Loucy (cell line): ENCODE results near the gene FURIN.

Experiments
- H2AFZ ChIP-seq: fragments of 200-600 bp; sonication (generic); 2 replicates; pipeline ENCODE4 v1.6.0; 2016; ENCODE audit warnings: antibody characterized with exemption, mild to moderate bottlenecking, low read length, moderate library complexity
- H3F3A ChIP-seq: fragments of 200-600 bp; 2 replicates; pipeline ENCODE4 v1.6.0; 2016; ENCODE audit warnings: antibody characterized with exemption, low read depth, mild to moderate bottlenecking
- H3K27me3 ChIP-seq: fragments of 200-600 bp; sonication (generic); 2 replicates; pipeline ENCODE4 v1.6.1; 2014; ENCODE audit warnings: low read length, mild to moderate bottlenecking; ENCODE audit not compliant: insufficient read depth, poor library complexity, severe bottlenecking
- H3K36me3 ChIP-seq: fragments of 200-600 bp; sonication (generic); 2 replicates; pipeline ENCODE4 v1.6.1; 2016; ENCODE audit warnings: low read length; ENCODE audit not compliant: insufficient read depth
- H3K4me1 ChIP-seq: fragments of 200-600 bp; sonication (generic); 2 replicates; pipeline ENCODE4 v1.5.1; 2014; ENCODE audit warnings: low read length, mild to moderate bottlenecking; ENCODE audit not compliant: insufficient read depth, poor library complexity, severe bottlenecking
- H3K4me2 ChIP-seq: fragments of 200-600 bp; sonication (generic); 2 replicates; pipeline ENCODE4 v1.6.0; 2014; ENCODE audit warnings: antibody characterized with exemption, low read length, low read depth, mild to moderate bottlenecking; ENCODE audit not compliant: poor library complexity, severe bottlenecking
- H3K4me3 ChIP-seq: fragments of 200-600 bp; sonication (generic); 2 replicates; pipeline ENCODE4 v1.5.1; 2014; ENCODE audit warnings: low read length, mild to moderate bottlenecking, mixed read lengths; ENCODE audit not compliant: poor library complexity, severe bottlenecking
- H3K79me2 ChIP-seq: fragments of 200-600 bp; sonication (generic); 2 replicates; pipeline ENCODE4 v1.6.1; 2014; ENCODE audit warnings: low read length; ENCODE audit not compliant: insufficient read depth
- H3K9ac ChIP-seq: fragments of 200-600 bp; sonication (generic); 2 replicates; pipeline ENCODE4 v1.6.0; 2014; ENCODE audit warnings: mild to moderate bottlenecking, low read depth, low read length, moderate library complexity; ENCODE audit not compliant: poor library complexity, severe bottlenecking
- H3K9me2 ChIP-seq: fragments of 200-600 bp; sonication (generic); replicated peaks from 2 replicates; pipeline ENCODE4 v1.6.1; 2016; ENCODE audit warnings: low read depth, low read length, mixed read lengths
- H3K9me3 ChIP-seq: fragments of 200-600 bp; sonication (generic); 2 replicates; pipeline ENCODE4 v1.6.1; 2014; ENCODE audit warnings: mild to moderate bottlenecking, antibody characterized with exemption, low read length, low read depth; ENCODE audit not compliant: insufficient read depth
- H4K20me1 ChIP-seq: fragments of 200-600 bp; sonication (generic); 2 replicates; pipeline ENCODE4 v1.6.0; 2014; ENCODE audit warnings: antibody characterized with exemption, low read length, mild to moderate bottlenecking; ENCODE audit not compliant: insufficient read depth, poor library complexity, severe bottlenecking
- EZH2phosphoT487 ChIP-seq: fragments of 200-600 bp; IDR thresholded peaks from 2 replicates; pipeline ENCODE4 v1.6.1; 2018; ENCODE audit warnings: antibody characterized with exemption, mild to moderate bottlenecking, moderate library complexity, borderline replicate concordance
- TF ChIP-seq, protein P1 (sequence below): fragments of 200-600 bp; sonication (generic); conservative IDR thresholded peaks from 2 replicates; pipeline ENCODE4 v1.5.1; 2014; ENCODE audit warnings: mild to moderate bottlenecking, antibody characterized with exemption, low read length

The FURIN gene

DNA sequence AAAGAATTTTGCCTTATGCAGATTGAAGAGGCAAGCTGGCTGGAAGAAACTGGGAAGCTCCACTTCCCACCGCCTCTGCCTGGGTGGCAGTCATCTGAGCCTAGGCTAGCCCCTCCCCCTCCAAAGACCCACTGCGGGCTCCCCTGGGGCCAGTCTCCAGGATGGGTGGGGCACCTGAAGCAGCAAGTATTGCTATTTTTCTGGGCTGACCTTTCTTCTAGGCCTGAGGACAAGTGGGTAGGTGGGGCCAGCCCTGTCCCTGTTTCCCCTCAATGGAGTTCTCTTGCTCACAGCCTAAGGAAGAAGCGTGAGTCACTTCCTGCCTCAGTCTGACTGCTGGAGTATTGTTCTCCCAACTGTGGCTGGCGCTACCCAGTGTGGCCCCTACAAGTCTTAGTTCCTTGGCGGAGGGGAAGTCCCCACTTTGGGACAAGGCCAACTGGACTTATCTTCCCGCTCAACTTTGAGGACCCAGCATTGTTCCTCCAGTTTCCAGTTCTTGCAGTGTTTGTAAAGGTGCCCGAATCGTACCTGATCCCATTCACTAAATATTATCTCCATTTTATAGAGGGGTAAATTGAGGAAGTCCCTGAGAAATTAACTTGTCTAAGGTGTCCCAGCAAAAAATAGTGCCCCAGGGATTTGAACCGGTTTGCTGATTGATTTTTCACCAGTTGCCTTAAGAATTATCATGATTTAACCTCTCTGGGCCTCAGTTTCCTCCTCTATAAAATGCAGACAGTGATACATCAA is 1.4 kb downstream of the FURIN start:
- H3K9ac ChIP-seq = peak overlapping the region; percentile 78
- peak overlapping the region; percentile 80 for H3K4me2 ChIP-seq
- H3K9me3 ChIP-seq = no peaks in the 10 kb centered on the region
- peaks cover 53% of the 10 kb centered on the region for H3K4me1 ChIP-seq
- peak overlapping the region; percentile 80 for H3K4me3 ChIP-seq
- peaks cover 10% of the 10 kb centered on the region for H4K20me1 ChIP-seq
- no peak overlapping the region for H2AFZ ChIP-seq
- no peak for TF ChIP-seq EZH2phosphoT487
- TF ChIP-seq, protein P1, sequence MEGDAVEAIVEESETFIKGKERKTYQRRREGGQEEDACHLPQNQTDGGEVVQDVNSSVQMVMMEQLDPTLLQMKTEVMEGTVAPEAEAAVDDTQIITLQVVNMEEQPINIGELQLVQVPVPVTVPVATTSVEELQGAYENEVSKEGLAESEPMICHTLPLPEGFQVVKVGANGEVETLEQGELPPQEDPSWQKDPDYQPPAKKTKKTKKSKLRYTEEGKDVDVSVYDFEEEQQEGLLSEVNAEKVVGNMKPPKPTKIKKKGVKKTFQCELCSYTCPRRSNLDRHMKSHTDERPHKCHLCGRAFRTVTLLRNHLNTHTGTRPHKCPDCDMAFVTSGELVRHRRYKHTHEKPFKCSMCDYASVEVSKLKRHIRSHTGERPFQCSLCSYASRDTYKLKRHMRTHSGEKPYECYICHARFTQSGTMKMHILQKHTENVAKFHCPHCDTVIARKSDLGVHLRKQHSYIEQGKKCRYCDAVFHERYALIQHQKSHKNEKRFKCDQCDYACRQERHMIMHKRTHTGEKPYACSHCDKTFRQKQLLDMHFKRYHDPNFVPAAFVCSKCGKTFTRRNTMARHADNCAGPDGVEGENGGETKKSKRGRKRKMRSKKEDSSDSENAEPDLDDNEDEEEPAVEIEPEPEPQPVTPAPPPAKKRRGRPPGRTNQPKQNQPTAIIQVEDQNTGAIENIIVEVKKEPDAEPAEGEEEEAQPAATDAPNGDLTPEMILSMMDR = no peak
- peaks cover 45% of the 10 kb centered on the region for H3K79me2 ChIP-seq
- H3F3A ChIP-seq = peaks cover 14% of the 10 kb centered on the region; the same call in 1 of the 2 replicates
- H3K36me3 ChIP-seq = no peaks in the 10 kb centered on the region
- H3K9me2 ChIP-seq = no peaks in the 10 kb centered on the region
- no peaks in the 10 kb centered on the region for H3K27me3 ChIP-seq

GRCh38 chr15:90870354-90871138 is 2.2 kb downstream of the FURIN start:
- TF ChIP-seq, protein P1 = no peak
- TF ChIP-seq EZH2phosphoT487 = no peak
- Histone ChIP-seq H3K9ac (peak overlapping the region; percentile 78), H3K9me3 (no peaks in the 10 kb centered on the region), H3K9me2 (no peaks in the 10 kb centered on the region), H3K4me2 (peak overlapping the region; percentile 80), H3F3A (peaks cover 14% of the 10 kb centered on the region; the same call in 1 of the 2 replicates), H3K27me3 (no peaks in the 10 kb centered on the region), H2AFZ (no peak overlapping the region; the same call in 1 of the 2 replicates), H3K4me1 (peaks cover 53% of the 10 kb centered on the region), H3K4me3 (peak overlapping the region; percentile 80), H4K20me1 (peaks cover 10% of the 10 kb centered on the region), H3K79me2 (peaks cover 52% of the 10 kb centered on the region), H3K36me3 (no peaks in the 10 kb centered on the region)

DNA sequence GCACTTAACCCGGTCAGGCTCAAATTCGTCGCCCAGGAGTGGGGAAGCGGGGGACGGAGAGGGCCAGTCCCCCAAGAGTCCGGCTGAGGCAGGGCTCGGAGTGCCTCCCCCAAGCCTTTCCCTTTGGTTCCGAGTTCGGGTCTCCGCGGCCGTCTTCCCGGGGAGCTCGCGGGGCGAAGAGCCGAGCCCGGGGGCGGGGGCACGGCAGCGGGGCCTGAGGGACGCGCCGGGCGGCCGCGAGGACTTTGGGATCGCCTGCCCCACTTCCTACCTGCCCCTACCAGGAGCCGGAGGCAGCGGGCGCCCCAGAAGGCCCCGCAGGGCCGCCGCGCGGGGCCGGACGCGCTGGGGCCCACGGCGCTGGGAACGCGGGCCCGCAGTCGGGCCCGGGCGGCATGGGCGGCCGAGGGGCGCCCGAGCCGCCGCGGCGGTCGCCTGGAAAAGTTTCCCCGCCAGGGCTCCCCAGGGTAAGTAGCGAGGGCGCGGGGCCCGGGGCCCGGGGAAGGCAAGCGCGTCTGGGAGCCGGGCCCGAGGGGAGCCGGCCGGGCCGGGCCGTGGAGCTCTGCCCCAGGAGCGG is 2.8 kb downstream of the FURIN start:
- H3F3A ChIP-seq = peaks cover 14% of the 10 kb centered on the region; the same call in 1 of the 2 replicates

More for the DNA sequence above, 2.8 kb downstream of the FURIN start:
- H3K4me3 ChIP-seq = peak overlapping the region; percentile 80
- peak overlapping the region; percentile 78 for H3K9ac ChIP-seq
- H3K36me3 ChIP-seq = peaks cover 1% of the 10 kb centered on the region; the same call in 1 of the 2 replicates
- peak overlapping the region; percentile 80 for H3K4me2 ChIP-seq
- H3K27me3 ChIP-seq = no peaks in the 10 kb centered on the region
- peaks cover 55% of the 10 kb centered on the region for H3K79me2 ChIP-seq
- TF ChIP-seq, protein P1 = no peak
- no peak for TF ChIP-seq EZH2phosphoT487
- H2AFZ ChIP-seq = peak overlapping the region; percentile 21; the same call in 1 of the 2 replicates
- H3K4me1 ChIP-seq = peaks cover 53% of the 10 kb centered on the region
- H3K9me3 ChIP-seq = no peaks in the 10 kb centered on the region
- peaks cover 10% of the 10 kb centered on the region for H4K20me1 ChIP-seq
- H3K9me2 ChIP-seq = no peaks in the 10 kb centered on the region
